Measurements from ENCODE around the gene DTNB. TPM values are rescaled to one million over a fixed set of nuclear protein-coding genes. Genes with fewer than 3 reads are reported as not detected.

The DTNB gene
- polyA plus RNA-seq, 1 experiment = 12.5 TPM

- no peaks in the 10 kb centered on the region for H3K9me3 ChIP-seq (ENCODE audit: control insufficient read depth, insufficient read depth, low read length)
- TF ChIP-seq CTCF (IDR thresholded peaks at IDR 0.05; ENCODE audit: low read depth, low read length) = no peak
- no peak overlapping the region for H3K27ac ChIP-seq (ENCODE audit: low read depth, low read length)
- H3K4me3 ChIP-seq (ENCODE audit: low read depth, low read length) = no peak overlapping the region
- CTCF ChIA-PET = interaction anchor here (0.6 to 1.4 kb wide), 8 partner anchors 10 to 368 kb away, joined by 3 to 14 read pairs (median 3); no protein-coding TSS in a partner anchor
- POLR2A ChIA-PET = no interaction called here
- no peak for DNase-seq (ENCODE audit: low read depth, low spot score)
- no peaks in the 10 kb centered on the region for H3K27me3 ChIP-seq (ENCODE audit: control insufficient read depth, insufficient read depth, low read length)
These were observed 330.1 kb downstream of the DTNB start for GRCh38 chr2:25343187-25343825.

- DNase-seq (ENCODE audit: low read depth, low spot score) = peak; percentile 48
- H3K27ac ChIP-seq (ENCODE audit: low read depth, low read length) = no peak overlapping the region
- H3K27me3 ChIP-seq (ENCODE audit: control insufficient read depth, insufficient read depth, low read length) = no peaks in the 10 kb centered on the region
- ChIA-PET POLR2A (no interaction called here), CTCF (interaction anchor here (0.6 to 1.4 kb wide), 8 partner anchors 9 to 367 kb away, joined by 3 to 14 read pairs (median 3); no protein-coding TSS in a partner anchor)
- H3K4me3 ChIP-seq (ENCODE audit: low read depth, low read length) = peak overlapping the region; percentile 60
- peak; percentile 92 for TF ChIP-seq CTCF (IDR thresholded peaks at IDR 0.05; ENCODE audit: low read depth, low read length)
- H3K9me3 ChIP-seq (ENCODE audit: control insufficient read depth, insufficient read depth, low read length) = no peaks in the 10 kb centered on the region
These were observed 330.8 kb downstream of the DTNB start for GRCh38 chr2:25342372-25343186.

- POLR2A ChIA-PET = no interaction called here
- H3K27ac ChIP-seq (ENCODE audit: low read depth, low read length) = no peak within 1 kb of the TSS
- TF ChIP-seq CTCF (IDR thresholded peaks at IDR 0.05; ENCODE audit: low read depth, low read length) = no peak
- DNase-seq (ENCODE audit: low read depth, low spot score) = peak; percentile 10
- H3K4me3 ChIP-seq (ENCODE audit: low read depth, low read length) = peak within 1 kb of the TSS; percentile 69
- no peaks in the 10 kb centered on the region for H3K27me3 ChIP-seq (ENCODE audit: control insufficient read depth, insufficient read depth, low read length)
- H3K9me3 ChIP-seq (ENCODE audit: control insufficient read depth, insufficient read depth, low read length) = no peaks in the 10 kb centered on the region
- CTCF ChIA-PET = interaction anchor here (1.1 to 1.4 kb wide), 3 partner anchors 34 to 367 kb away, joined by 3 read pairs; no protein-coding TSS in a partner anchor
These were observed 331.5 kb downstream of the DTNB start, which contains the start of gene DNMT3A for GRCh38 chr2:25341753-25342371. Gene DNMT3A (minus strand): TSS chr2:25341925. CDS start chr2:25313984, 27,941 bp downstream.

GRCh38 chr2:25341011-25341727 is 332.2 kb downstream of the DTNB start:
- no peak for DNase-seq (ENCODE audit: low read depth, low spot score)
- Histone ChIP-seq H3K9me3 (ENCODE audit: control insufficient read depth, insufficient read depth, low read length) (no peaks in the 10 kb centered on the region), H3K4me3 (ENCODE audit: low read depth, low read length) (peak overlapping the region; percentile 69), H3K27me3 (ENCODE audit: control insufficient read depth, insufficient read depth, low read length) (no peaks in the 10 kb centered on the region), H3K27ac (ENCODE audit: low read depth, low read length) (no peak overlapping the region)
- TF ChIP-seq CTCF (IDR thresholded peaks at IDR 0.05; ENCODE audit: low read depth, low read length) = no peak
- ChIA-PET CTCF (interaction anchor here (1.3 kb wide), 1 partner anchor 320 kb away, joined by 3 read pairs; no protein-coding TSS in a partner anchor), POLR2A (no interaction called here)

Measured in AG04450 (cell line).